Neural progenitor cell (in vitro differentiated cells): ENCODE data around the gene PEF1.

Experiments
- CTCF ChIP-seq: fragments of 200-600 bp; sonication (generic); IDR thresholded peaks from 2 replicates; pipeline ENCODE4 v1.5.1; 2017; ENCODE audit warnings: antibody characterized with exemption, mild to moderate bottlenecking
- EZH2 ChIP-seq: fragments of 200-600 bp; sonication (generic); IDR thresholded peaks from 2 replicates; pipeline ENCODE4 v1.6.1; 2017; ENCODE audit warnings: antibody characterized with exemption, mild to moderate bottlenecking, moderate library complexity
- EZH2phosphoT487 ChIP-seq: fragments of 200-600 bp; sonication (generic); IDR thresholded peaks from 2 replicates; pipeline ENCODE4 v1.6.1; 2017; ENCODE audit warnings: antibody characterized with exemption

- TF ChIP-seq CTCF (no peak), EZH2 (no peak), EZH2phosphoT487 (no peak)
Measured at GRCh38 chr1:31679676-31680230, 35.1 kb upstream of the PEF1 start.
